Measurements from ENCODE around the gene AKT2. TPM values are rescaled to one million over a fixed set of nuclear protein-coding genes. Genes with fewer than 3 reads are reported as not detected.

The AKT2 gene
- polyA plus RNA-seq, 2 donors, result 51.9 to 56.0 TPM

GRCh38 chr19:40283414-40284250 lies 1.5 kb downstream of the AKT2 start:
- peaks cover 0 to 4% of the 10 kb centered on the region in 2 donors for H3K36me3 ChIP-seq (ENCODE audit: control insufficient read depth in 2 of 2, insufficient read depth in 2 of 2, low read length in 1 of 2)
- H3K4me3 ChIP-seq (ENCODE audit: low read depth in 1 of 2, low read length in 2 of 2), result peak overlapping the region; percentile 86 to 88
- no peaks in the 10 kb centered on the region for H3K9me3 ChIP-seq (ENCODE audit: control insufficient read depth in 2 of 2, insufficient read depth in 1 of 2, low read depth in 1 of 2, low read length in 1 of 2)
- H3K27ac ChIP-seq (ENCODE audit: low read depth in 2 of 2, low read length in 1 of 2), result peak overlapping the region; percentile 93 to 95
- 41 to 46% methylated on average over 12 of the region's 12 CpGs for WGBS, 2 donors
- no peaks in the 10 kb centered on the region for H3K27me3 ChIP-seq (ENCODE audit: control insufficient read depth in 1 of 2, insufficient read depth in 2 of 2, low read length in 2 of 2)
- H3K4me1 ChIP-seq (ENCODE audit: control insufficient read depth in 2 of 2, insufficient read depth in 2 of 2, low read length in 1 of 2), result peaks cover 20 to 33% of the 10 kb centered on the region in 2 donors

- 55 to 69% methylated on average over 4 of the region's 4 CpGs for WGBS, 2 donors
- Histone ChIP-seq H3K27ac (ENCODE audit: low read depth in 2 of 2, low read length in 1 of 2) (no peak overlapping the region), H3K4me3 (ENCODE audit: low read depth in 1 of 2, low read length in 2 of 2) (no peak overlapping the region), H3K4me1 (ENCODE audit: control insufficient read depth in 2 of 2, insufficient read depth in 2 of 2, low read length in 1 of 2) (peaks cover 25 to 35% of the 10 kb centered on the region in 2 donors), H3K9me3 (ENCODE audit: control insufficient read depth in 2 of 2, insufficient read depth in 1 of 2, low read depth in 1 of 2, low read length in 1 of 2) (no peaks in the 10 kb centered on the region), H3K27me3 (ENCODE audit: control insufficient read depth in 1 of 2, insufficient read depth in 2 of 2, low read length in 2 of 2) (no peaks in the 10 kb centered on the region), H3K36me3 (ENCODE audit: control insufficient read depth in 2 of 2, insufficient read depth in 2 of 2, low read length in 1 of 2) (peaks cover 0 to 7% of the 10 kb centered on the region in 2 donors)
Measured at GRCh38 chr19:40282920-40283319, 2.2 kb downstream of the AKT2 start.

DNA sequence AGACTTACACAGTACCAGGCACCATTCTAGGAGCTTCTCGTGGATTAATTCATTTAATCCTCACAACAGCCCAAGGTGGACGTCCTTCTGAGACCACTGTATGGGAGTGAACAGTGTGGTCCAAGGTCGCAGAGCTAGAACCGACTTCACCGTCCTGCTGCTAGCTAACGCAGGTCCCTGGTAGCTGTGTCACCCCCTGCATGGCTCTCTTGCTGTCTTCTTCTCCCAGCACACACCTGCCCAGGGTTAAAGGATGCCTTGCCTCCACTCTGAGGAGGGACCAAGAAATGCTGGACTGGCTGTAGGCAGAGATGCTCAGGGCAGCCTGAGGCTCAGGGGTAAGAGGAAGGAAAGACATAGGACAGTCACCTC lies 3.0 kb downstream of the AKT2 start:
- Histone ChIP-seq H3K4me3 (ENCODE audit: low read depth in 1 of 2, low read length in 2 of 2) (no peak overlapping the region), H3K4me1 (ENCODE audit: control insufficient read depth in 2 of 2, insufficient read depth in 2 of 2, low read length in 1 of 2) (peaks cover 28 to 38% of the 10 kb centered on the region in 2 donors), H3K27me3 (ENCODE audit: control insufficient read depth in 1 of 2, insufficient read depth in 2 of 2, low read length in 2 of 2) (no peaks in the 10 kb centered on the region), H3K27ac (ENCODE audit: low read depth in 2 of 2, low read length in 1 of 2) (peak overlapping the region in 1 of 2 donors; percentile 28), H3K36me3 (ENCODE audit: control insufficient read depth in 2 of 2, insufficient read depth in 2 of 2, low read length in 1 of 2) (peaks cover 0 to 10% of the 10 kb centered on the region in 2 donors), H3K9me3 (ENCODE audit: control insufficient read depth in 2 of 2, insufficient read depth in 1 of 2, low read depth in 1 of 2, low read length in 1 of 2) (no peaks in the 10 kb centered on the region)
- 80 to 88% methylated on average over 6 of the region's 6 CpGs for WGBS, 2 donors

DNA sequence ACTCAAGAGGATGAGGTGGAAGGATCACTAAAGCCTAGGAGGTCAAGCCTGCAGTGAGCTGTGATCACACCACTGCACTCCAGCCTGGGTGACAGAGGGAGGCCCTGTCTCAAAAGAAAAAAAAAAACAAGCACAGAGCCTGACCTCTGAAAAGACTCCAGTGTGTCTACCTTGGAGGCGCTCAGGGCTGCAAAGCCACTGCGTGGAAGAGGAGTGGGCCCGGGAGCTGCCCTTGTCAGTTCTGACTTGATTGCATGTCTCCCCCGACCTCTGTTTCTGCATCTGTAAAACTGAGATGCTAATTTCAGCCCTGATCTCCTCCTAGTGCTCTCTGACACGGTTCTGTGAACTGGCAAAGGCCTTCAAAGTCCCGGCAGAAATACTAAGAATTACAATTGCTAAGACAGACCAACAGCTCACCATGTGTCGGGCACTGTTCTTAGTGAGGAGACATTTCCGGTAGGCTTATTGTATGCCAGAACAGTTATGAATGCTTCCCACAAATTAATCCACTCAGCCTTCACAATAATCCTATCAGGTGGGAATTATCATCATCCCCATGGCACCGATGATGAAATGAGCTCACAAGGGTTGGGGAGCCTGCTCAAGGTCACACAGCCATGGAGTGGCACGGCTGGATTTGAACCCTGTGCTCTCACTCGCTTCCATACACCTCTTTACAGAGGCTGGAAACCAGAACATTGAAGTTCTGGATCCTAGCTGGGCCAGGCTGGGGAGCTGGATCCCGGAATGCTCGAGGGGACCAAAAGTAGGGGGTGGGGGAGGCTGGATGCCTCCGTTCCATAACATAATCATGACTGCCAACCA lies 3.5 kb downstream of the AKT2 start:
- Histone ChIP-seq H3K4me3 (ENCODE audit: low read depth in 1 of 2, low read length in 2 of 2) (no peak overlapping the region), H3K36me3 (ENCODE audit: control insufficient read depth in 2 of 2, insufficient read depth in 2 of 2, low read length in 1 of 2) (peaks cover 0 to 10% of the 10 kb centered on the region in 2 donors), H3K27ac (ENCODE audit: low read depth in 2 of 2, low read length in 1 of 2) (peak overlapping the region in 1 of 2 donors; percentile 28), H3K27me3 (ENCODE audit: control insufficient read depth in 1 of 2, insufficient read depth in 2 of 2, low read length in 2 of 2) (no peaks in the 10 kb centered on the region), H3K9me3 (ENCODE audit: control insufficient read depth in 2 of 2, insufficient read depth in 1 of 2, low read depth in 1 of 2, low read length in 1 of 2) (no peaks in the 10 kb centered on the region), H3K4me1 (ENCODE audit: control insufficient read depth in 2 of 2, insufficient read depth in 2 of 2, low read length in 1 of 2) (peaks cover 28 to 38% of the 10 kb centered on the region in 2 donors)
- 68 to 74% methylated on average over 14 of the region's 14 CpGs for WGBS, 2 donors

DNA sequence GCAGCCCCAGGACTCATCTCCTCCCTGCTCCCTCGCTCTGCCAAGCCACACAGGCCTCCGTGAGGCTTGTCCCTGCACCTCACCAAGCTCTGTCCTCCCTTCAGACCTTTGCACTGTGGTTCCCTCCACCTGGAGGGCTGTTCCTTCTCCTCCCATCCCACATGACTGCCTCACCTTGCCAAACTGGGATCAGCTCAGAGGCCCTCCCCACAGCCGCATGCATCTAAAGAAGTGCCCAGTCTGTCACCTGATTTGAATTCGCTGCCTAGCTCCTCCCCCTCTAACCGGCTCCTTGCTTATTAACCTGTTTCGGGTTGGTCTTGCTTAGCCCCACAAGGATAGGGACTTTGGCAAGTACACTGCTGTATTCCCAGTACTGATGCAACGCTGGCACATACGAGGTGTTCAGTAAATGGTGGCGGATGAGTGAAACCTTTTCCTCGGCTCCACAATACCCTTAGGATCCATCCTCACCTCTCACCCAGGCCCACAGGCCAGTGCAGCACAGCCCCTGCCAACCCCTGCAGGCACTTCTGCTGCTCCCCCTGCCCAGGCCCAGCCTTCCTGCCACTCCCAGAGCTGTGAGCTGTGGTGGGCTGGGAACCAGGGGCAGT lies 4.4 kb downstream of the AKT2 start:
- Histone ChIP-seq H3K36me3 (ENCODE audit: control insufficient read depth in 2 of 2, insufficient read depth in 2 of 2, low read length in 1 of 2) (peaks cover 0 to 10% of the 10 kb centered on the region in 2 donors), H3K27ac (ENCODE audit: low read depth in 2 of 2, low read length in 1 of 2) (peak overlapping the region; percentile 36 to 86), H3K4me1 (ENCODE audit: control insufficient read depth in 2 of 2, insufficient read depth in 2 of 2, low read length in 1 of 2) (peaks cover 28 to 38% of the 10 kb centered on the region in 2 donors), H3K9me3 (ENCODE audit: control insufficient read depth in 2 of 2, insufficient read depth in 1 of 2, low read depth in 1 of 2, low read length in 1 of 2) (no peaks in the 10 kb centered on the region), H3K4me3 (ENCODE audit: low read depth in 1 of 2, low read length in 2 of 2) (peak overlapping the region in 1 of 2 donors; percentile 9), H3K27me3 (ENCODE audit: control insufficient read depth in 1 of 2, insufficient read depth in 2 of 2, low read length in 2 of 2) (no peaks in the 10 kb centered on the region)
- 50 to 52% methylated on average over 10 of the region's 10 CpGs for WGBS, 2 donors

- Histone ChIP-seq H3K4me3 (ENCODE audit: low read depth in 1 of 2, low read length in 2 of 2) (peak overlapping the region in 1 of 2 donors; percentile 9), H3K27ac (ENCODE audit: low read depth in 2 of 2, low read length in 1 of 2) (peak overlapping the region; percentile 54 to 65), H3K36me3 (ENCODE audit: control insufficient read depth in 2 of 2, insufficient read depth in 2 of 2, low read length in 1 of 2) (peaks cover 0 to 13% of the 10 kb centered on the region in 2 donors), H3K9me3 (ENCODE audit: control insufficient read depth in 2 of 2, insufficient read depth in 1 of 2, low read depth in 1 of 2, low read length in 1 of 2) (no peaks in the 10 kb centered on the region), H3K27me3 (ENCODE audit: control insufficient read depth in 1 of 2, insufficient read depth in 2 of 2, low read length in 2 of 2) (no peaks in the 10 kb centered on the region), H3K4me1 (ENCODE audit: control insufficient read depth in 2 of 2, insufficient read depth in 2 of 2, low read length in 1 of 2) (peaks cover 30 to 40% of the 10 kb centered on the region in 2 donors)
- 64 to 68% methylated on average over 17 of the region's 17 CpGs for WGBS, 2 donors
Measured at GRCh38 chr19:40279761-40280607, 5.2 kb downstream of the AKT2 start.

- peaks cover 0 to 15% of the 10 kb centered on the region in 2 donors for H3K36me3 ChIP-seq (ENCODE audit: control insufficient read depth in 2 of 2, insufficient read depth in 2 of 2, low read length in 1 of 2)
- 36 to 39% methylated on average over 15 of the region's 15 CpGs for WGBS, 2 donors
Measured at GRCh38 chr19:40279120-40279551, 6.0 kb downstream of the AKT2 start.

DNA sequence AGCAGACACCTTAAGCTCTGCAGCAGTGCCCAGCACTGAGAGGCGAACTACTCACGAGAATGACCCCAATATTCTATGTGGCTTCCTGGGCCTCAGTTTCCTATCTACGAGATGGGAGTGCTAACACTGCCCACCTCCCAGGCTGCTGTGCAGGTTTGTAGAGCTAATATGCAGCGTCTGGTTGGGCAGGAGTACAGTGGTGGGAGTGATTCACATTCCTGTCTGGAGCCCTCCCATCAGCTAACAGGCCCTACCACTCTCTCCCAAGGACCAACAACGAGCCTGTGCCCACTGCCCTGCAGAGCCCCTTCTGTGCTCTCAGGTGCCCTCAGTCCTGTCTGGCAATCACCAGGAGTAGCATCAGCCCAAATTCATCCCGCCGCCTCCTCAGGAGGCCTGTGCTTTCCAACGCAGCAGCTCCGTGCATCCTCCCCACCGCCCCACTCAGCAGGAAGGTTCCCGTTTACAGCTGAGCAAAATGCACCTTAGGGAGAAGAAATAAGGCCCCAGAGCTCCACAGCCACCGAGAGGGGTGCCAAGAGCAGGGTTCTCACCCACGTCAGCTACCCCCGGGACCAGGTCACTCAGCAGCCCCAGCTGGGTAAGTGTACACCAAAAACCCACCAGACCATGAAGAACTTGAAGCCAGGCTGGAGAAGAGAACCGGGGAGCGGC lies 6.6 kb downstream of the AKT2 start:
- Histone ChIP-seq H3K36me3 (ENCODE audit: control insufficient read depth in 2 of 2, insufficient read depth in 2 of 2, low read length in 1 of 2) (peaks cover 0 to 15% of the 10 kb centered on the region in 2 donors), H3K4me1 (ENCODE audit: control insufficient read depth in 2 of 2, insufficient read depth in 2 of 2, low read length in 1 of 2) (peaks cover 27 to 43% of the 10 kb centered on the region in 2 donors), H3K27ac (ENCODE audit: low read depth in 2 of 2, low read length in 1 of 2) (peak overlapping the region in 1 of 2 donors; percentile 55), H3K4me3 (ENCODE audit: low read depth in 1 of 2, low read length in 2 of 2) (no peak overlapping the region), H3K27me3 (ENCODE audit: control insufficient read depth in 1 of 2, insufficient read depth in 2 of 2, low read length in 2 of 2) (no peaks in the 10 kb centered on the region), H3K9me3 (ENCODE audit: control insufficient read depth in 2 of 2, insufficient read depth in 1 of 2, low read depth in 1 of 2, low read length in 1 of 2) (no peaks in the 10 kb centered on the region)
- 68 to 71% methylated on average over 16 of the region's 16 CpGs for WGBS, 2 donors

More at GRCh38 chr19:40279120-40279551, 6.0 kb downstream of the AKT2 start:
- H3K4me3 ChIP-seq (ENCODE audit: low read depth in 1 of 2, low read length in 2 of 2), result no peak overlapping the region
- H3K4me1 ChIP-seq (ENCODE audit: control insufficient read depth in 2 of 2, insufficient read depth in 2 of 2, low read length in 1 of 2), result peaks cover 30 to 45% of the 10 kb centered on the region in 2 donors
- peak overlapping the region; percentile 55 to 65 for H3K27ac ChIP-seq (ENCODE audit: low read depth in 2 of 2, low read length in 1 of 2)
- no peaks in the 10 kb centered on the region for H3K9me3 ChIP-seq (ENCODE audit: control insufficient read depth in 2 of 2, insufficient read depth in 1 of 2, low read depth in 1 of 2, low read length in 1 of 2)
- no peaks in the 10 kb centered on the region for H3K27me3 ChIP-seq (ENCODE audit: control insufficient read depth in 1 of 2, insufficient read depth in 2 of 2, low read length in 2 of 2)
